MG63 (cell line): ENCODE results near the gene SLC8A3. TPM values are rescaled to one million over a fixed set of nuclear protein-coding genes. Genes with fewer than 3 reads are reported as not detected.

Experiments used
- DNase-seq: peaks from one replicate; pipeline ENCODE4 v3.0.0-alpha.2; 2020
- H3K27me3 ChIP-seq: fragments of 250-450 bp; sonication (Bioruptor Pico); 2 replicates; pipeline ENCODE4 v1.5.1; 2020; ENCODE audit warnings: mild to moderate bottlenecking, moderate library complexity
- H3K36me3 ChIP-seq: fragments of 250-450 bp; sonication (Bioruptor Pico); 2 replicates; pipeline ENCODE4 v1.5.1; 2020; ENCODE audit warnings: mild to moderate bottlenecking, moderate library complexity
- H3K4me3 ChIP-seq: fragments of 250-450 bp; sonication (Bioruptor Pico); 2 replicates; pipeline ENCODE4 v1.5.1; 2020; ENCODE audit warnings: mild to moderate bottlenecking, moderate library complexity
- H3K9me3 ChIP-seq: fragments of 250-450 bp; sonication (Bioruptor Pico); 2 replicates; pipeline ENCODE4 v1.5.1; 2020; ENCODE audit warnings: mild to moderate bottlenecking, moderate library complexity
- total RNA-seq: library from RNA; depleted of rRNA; stranded (reverse); fragments of >200 nt; shearing (Covaris generic); gene quantifications from 2 replicates; pipeline ENCODE4 v1.2.3, GENCODE V29; 2014; ENCODE audit warnings: low replicate concordance

The SLC8A3 gene
- total RNA-seq, 1 experiment from 2014 or later = not detected

GRCh38 chr14:70032016-70032415, 156.7 kb downstream of the SLC8A3 start:
- no peak for DNase-seq
- H3K36me3 ChIP-seq = no peaks in the 10 kb centered on the region
- no peaks in the 10 kb centered on the region for H3K9me3 ChIP-seq
- no peak overlapping the region for H3K4me3 ChIP-seq
- no peaks in the 10 kb centered on the region for H3K27me3 ChIP-seq

GRCh38 chr14:70029296-70030132, 159.2 kb downstream of the SLC8A3 start:
- no peaks in the 10 kb centered on the region for H3K27me3 ChIP-seq
- no peak overlapping the region for H3K4me3 ChIP-seq
- no peaks in the 10 kb centered on the region for H3K9me3 ChIP-seq
- no peak for DNase-seq
- H3K36me3 ChIP-seq = no peaks in the 10 kb centered on the region

- no peak overlapping the region for H3K4me3 ChIP-seq
- no peaks in the 10 kb centered on the region for H3K36me3 ChIP-seq
- DNase-seq = peak; percentile 34
- H3K9me3 ChIP-seq = no peaks in the 10 kb centered on the region
- no peaks in the 10 kb centered on the region for H3K27me3 ChIP-seq
Observed at GRCh38 chr14:70027785-70028428, 160.8 kb downstream of the SLC8A3 start.

DNA sequence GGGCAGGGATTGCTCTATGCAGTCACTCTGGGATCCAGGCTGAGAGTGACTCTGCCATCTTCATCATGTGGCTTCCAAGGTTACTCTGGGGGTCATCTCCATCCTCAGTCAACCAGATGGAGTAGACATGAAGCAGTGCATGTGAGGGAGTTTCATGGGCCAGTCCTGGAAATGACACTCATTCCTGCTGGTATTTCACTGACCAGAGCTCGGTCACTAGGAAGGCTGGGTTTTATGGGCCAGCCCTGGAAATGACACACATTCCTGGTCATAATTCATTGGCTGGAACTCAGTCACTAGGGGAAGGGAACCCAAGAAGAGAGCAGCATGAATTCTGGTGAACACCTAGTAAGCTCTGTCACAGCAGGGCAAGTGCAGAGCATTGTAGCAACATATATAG, 164.9 kb downstream of the SLC8A3 start:
- Histone ChIP-seq H3K4me3 (no peak overlapping the region), H3K27me3 (no peaks in the 10 kb centered on the region), H3K36me3 (no peaks in the 10 kb centered on the region), H3K9me3 (no peaks in the 10 kb centered on the region)
- DNase-seq = no peak

DNA sequence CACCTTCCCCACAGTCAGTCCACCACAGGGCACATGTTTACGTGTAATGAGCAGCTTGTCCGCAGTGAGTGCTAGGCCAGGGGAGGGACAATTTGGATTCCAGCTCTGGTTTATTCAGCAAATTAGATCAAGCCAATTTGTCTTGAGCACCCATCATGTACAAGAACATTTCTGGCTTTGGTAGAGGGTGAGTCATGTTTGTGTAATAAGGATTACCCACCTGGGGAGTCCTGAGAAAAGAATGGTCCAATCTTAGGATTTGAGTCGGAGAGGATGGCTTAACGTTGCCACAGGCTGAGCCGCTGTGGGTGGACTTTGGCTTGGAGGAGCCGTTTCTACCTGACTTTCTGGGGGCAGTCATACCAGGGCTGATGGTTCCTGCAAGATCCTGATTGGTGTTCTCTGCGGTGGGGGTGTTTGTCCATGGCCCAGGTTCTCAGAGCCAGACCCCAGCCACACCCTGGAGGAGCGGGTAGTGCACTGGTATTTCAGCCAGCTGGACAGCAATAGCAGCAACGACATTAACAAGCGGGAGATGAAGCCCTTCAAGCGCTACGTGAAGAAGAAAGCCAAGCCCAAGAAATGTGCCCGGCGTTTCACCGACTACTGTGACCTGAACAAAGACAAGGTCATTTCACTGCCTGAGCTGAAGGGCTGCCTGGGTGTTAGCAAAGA, 165.8 kb downstream of the SLC8A3 start:
- Histone ChIP-seq H3K36me3 (no peaks in the 10 kb centered on the region), H3K9me3 (no peaks in the 10 kb centered on the region), H3K4me3 (no peak overlapping the region), H3K27me3 (no peaks in the 10 kb centered on the region)
- no peak for DNase-seq

DNA sequence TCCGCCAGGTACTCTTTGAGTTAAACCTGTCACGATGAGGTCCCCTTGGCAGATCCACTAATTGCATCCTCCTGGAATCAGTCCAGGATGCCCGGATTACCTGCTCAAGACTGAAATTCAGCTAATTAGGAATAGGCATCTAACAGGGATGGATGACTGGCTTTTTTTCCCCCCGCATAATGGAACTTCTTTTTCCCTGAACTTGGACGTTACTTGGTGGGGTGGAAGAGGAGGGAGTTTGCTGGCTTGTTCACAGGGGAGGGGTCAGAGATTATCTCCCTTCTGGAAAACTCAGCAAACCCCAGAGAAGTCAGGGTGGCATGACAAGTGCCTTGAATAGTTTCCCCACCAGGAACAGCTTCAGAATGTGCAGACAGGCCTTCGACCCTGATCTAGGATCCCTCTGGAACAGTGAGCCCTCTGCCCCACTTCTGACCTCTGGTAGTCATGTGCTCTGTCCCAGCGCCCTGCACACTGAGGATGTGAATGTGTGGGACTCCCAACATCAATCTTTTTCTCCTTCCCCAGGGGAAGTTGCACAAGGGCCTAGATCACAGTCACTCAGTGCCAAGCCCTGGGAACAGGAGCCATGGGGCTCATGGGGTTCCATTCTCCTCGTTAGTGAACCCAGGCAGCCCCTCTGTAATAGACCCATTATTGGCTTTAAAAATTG, 167.1 kb downstream of the SLC8A3 start:
- H3K4me3 ChIP-seq = no peak overlapping the region
- H3K36me3 ChIP-seq = no peaks in the 10 kb centered on the region
- H3K9me3 ChIP-seq = no peaks in the 10 kb centered on the region
- no peak for DNase-seq
- H3K27me3 ChIP-seq = no peaks in the 10 kb centered on the region

- no peak overlapping the region for H3K4me3 ChIP-seq
- no peak for DNase-seq
- no peaks in the 10 kb centered on the region for H3K36me3 ChIP-seq
- no peaks in the 10 kb centered on the region for H3K9me3 ChIP-seq
- H3K27me3 ChIP-seq = no peaks in the 10 kb centered on the region
Observed at GRCh38 chr14:70020352-70021170, 168.2 kb downstream of the SLC8A3 start.

DNA sequence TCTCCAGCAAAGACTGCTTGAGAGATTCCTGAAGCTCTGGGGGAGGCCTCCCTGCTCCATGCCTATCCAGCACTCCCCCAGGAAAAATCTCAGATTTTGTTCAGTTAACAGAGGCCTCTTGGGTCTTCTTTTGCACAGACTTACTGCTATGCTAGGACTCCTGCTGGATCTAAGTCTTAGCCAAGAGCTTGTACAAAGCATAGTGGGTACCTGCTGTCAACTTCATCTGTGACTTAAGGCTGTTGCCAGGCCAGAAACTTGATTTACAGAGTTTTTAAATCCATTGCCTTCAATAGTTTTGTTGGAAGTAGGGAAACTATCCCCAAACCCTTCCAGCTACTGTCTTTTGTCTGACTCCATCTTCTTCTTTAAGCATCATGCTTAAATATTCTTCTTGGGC, 169.1 kb downstream of the SLC8A3 start:
- Histone ChIP-seq H3K36me3 (no peaks in the 10 kb centered on the region), H3K4me3 (no peak overlapping the region), H3K9me3 (no peaks in the 10 kb centered on the region), H3K27me3 (no peaks in the 10 kb centered on the region)
- DNase-seq = no peak

GRCh38 chr14:70018713-70019211, 170.0 kb downstream of the SLC8A3 start:
- peak; percentile 53 for DNase-seq
- Histone ChIP-seq H3K27me3 (no peaks in the 10 kb centered on the region), H3K4me3 (no peak overlapping the region), H3K9me3 (no peaks in the 10 kb centered on the region), H3K36me3 (no peaks in the 10 kb centered on the region)

GRCh38 chr14:70018230-70018629, 170.5 kb downstream of the SLC8A3 start:
- Histone ChIP-seq H3K27me3 (no peaks in the 10 kb centered on the region), H3K36me3 (no peaks in the 10 kb centered on the region), H3K4me3 (no peak overlapping the region), H3K9me3 (no peaks in the 10 kb centered on the region)
- no peak for DNase-seq

- Histone ChIP-seq H3K27me3 (no peaks in the 10 kb centered on the region), H3K9me3 (no peaks in the 10 kb centered on the region), H3K36me3 (no peaks in the 10 kb centered on the region), H3K4me3 (no peak overlapping the region)
- DNase-seq = no peak
Observed at GRCh38 chr14:70014406-70015095, 174.2 kb downstream of the SLC8A3 start.

DNA sequence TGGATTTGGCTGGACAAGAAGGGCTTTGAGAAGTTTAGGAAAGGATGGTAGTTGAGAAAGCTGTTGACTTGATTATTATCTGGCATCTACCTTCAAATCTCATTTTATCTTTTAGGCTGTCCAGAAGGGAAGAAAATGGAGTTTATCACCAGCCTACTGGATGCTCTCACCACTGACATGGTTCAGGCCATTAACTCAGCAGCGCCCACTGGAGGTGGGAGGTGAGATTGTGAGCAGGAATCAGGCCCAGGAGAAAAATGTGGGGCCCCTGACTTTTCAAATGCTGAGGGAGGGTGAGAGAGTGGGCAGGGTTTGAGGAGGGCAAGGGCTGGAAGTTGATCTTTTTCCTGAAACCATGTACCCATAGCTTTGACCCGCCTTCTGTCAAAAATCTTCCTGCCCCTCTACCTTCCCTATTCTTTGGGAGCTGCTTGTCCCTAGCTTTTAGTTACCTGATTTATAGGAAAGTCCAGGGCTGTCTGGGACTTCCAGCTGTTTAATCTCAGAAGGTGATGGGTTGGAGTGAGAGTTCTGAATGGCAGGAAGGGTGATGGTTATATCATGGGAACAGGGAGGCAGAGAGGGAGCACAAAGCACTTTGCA, 175.4 kb downstream of the SLC8A3 start:
- no peaks in the 10 kb centered on the region for H3K27me3 ChIP-seq
- no peaks in the 10 kb centered on the region for H3K9me3 ChIP-seq
- H3K4me3 ChIP-seq = no peak overlapping the region
- peak; percentile 13 for DNase-seq
- no peaks in the 10 kb centered on the region for H3K36me3 ChIP-seq

GRCh38 chr14:70011708-70012107, 177.0 kb downstream of the SLC8A3 start:
- no peak for DNase-seq
- no peaks in the 10 kb centered on the region for H3K36me3 ChIP-seq
- H3K4me3 ChIP-seq = no peak overlapping the region

GRCh38 chr14:70011098-70011497, 177.7 kb downstream of the SLC8A3 start:
- no peaks in the 10 kb centered on the region for H3K9me3 ChIP-seq
- no peak for DNase-seq
- H3K4me3 ChIP-seq = no peak overlapping the region
- H3K27me3 ChIP-seq = no peaks in the 10 kb centered on the region
- no peaks in the 10 kb centered on the region for H3K36me3 ChIP-seq

More at GRCh38 chr14:70011708-70012107, 177.0 kb downstream of the SLC8A3 start:
- Histone ChIP-seq H3K9me3 (no peaks in the 10 kb centered on the region), H3K27me3 (no peaks in the 10 kb centered on the region)

GRCh38 chr14:70009961-70010360, 178.8 kb downstream of the SLC8A3 start:
- H3K27me3 ChIP-seq = no peaks in the 10 kb centered on the region
- DNase-seq = no peak

More at GRCh38 chr14:70009961-70010360, 178.8 kb downstream of the SLC8A3 start:
- Histone ChIP-seq H3K4me3 (no peak overlapping the region), H3K9me3 (no peaks in the 10 kb centered on the region), H3K36me3 (no peaks in the 10 kb centered on the region)
